Left ventricle myocardium inferior (tissue), 1 donor: ENCODE results near the gene CCND3. TPM values are rescaled to one million over a fixed set of nuclear protein-coding genes. Genes with fewer than 3 reads are reported as not detected.

Source experiments
- DNase-seq: peaks from one replicate; pipeline ENCODE4 v3.0.0-alpha.2; 2020
- H3K27ac ChIP-seq: fragments of 200-600 bp; replicated peaks from 2 replicates; pipeline ENCODE4 v1.8.0; 2021
- H3K27me3 ChIP-seq: fragments of 200-600 bp; 2 replicates; pipeline ENCODE4 v1.8.0; 2021; ENCODE audit warnings: low read depth
- H3K36me3 ChIP-seq: fragments of 200-600 bp; 2 replicates; pipeline ENCODE4 v1.8.0; 2021
- H3K4me1 ChIP-seq: fragments of 200-600 bp; 2 replicates; pipeline ENCODE4 v1.8.0; 2021
- H3K4me3 ChIP-seq: fragments of 200-600 bp; 2 replicates; pipeline ENCODE4 v1.8.0; 2021; ENCODE audit warnings: mild to moderate bottlenecking, moderate library complexity
- H3K9me3 ChIP-seq: fragments of 200-600 bp; replicated peaks from 2 replicates; pipeline ENCODE4 v1.8.0; 2021
- CTCF ChIP-seq: fragments of 200-600 bp; IDR thresholded peaks from 2 replicates; pipeline ENCODE4 v1.8.0; 2021; ENCODE audit warnings: antibody characterized with exemption, mild to moderate bottlenecking, borderline replicate concordance
- intact Hi-C: fragments of 100-400 bp; cut with micrococcal nuclease; formaldehyde crosslinking; loops from one replicate; pipeline ENCODE4 v1.11.0; 2022
- total RNA-seq: library from RNA; stranded (reverse); fragmentation: NEBNext Ultra II Directional; extraction: Animal tissue kit (Norgen Biotek cat#: 25700); gene quantifications from one replicate; pipeline ENCODE4 v1.2.1, GENCODE V29; 2021
- donor health status: DM: no; HTN: yes; CAD: no; lungs with severe emphysema.

The CCND3 gene
- total RNA-seq, 1 donor from 2014 or later = 44.5 TPM

- H3K4me1 ChIP-seq = peaks cover 59% of the 10 kb centered on the region
- H3K9me3 ChIP-seq = no peaks in the 10 kb centered on the region
- H3K27ac ChIP-seq = peak overlapping the region; percentile 97
- no peak for TF ChIP-seq CTCF
- H3K36me3 ChIP-seq = peaks cover 63% of the 10 kb centered on the region
- no peak overlapping the region for H3K4me3 ChIP-seq
- no peaks in the 10 kb centered on the region for H3K27me3 ChIP-seq
- DNase-seq = no peak
- intact Hi-C loops = loop anchor here (5.0 kb wide), 1 partner anchor 107 kb away; no protein-coding TSS in a partner anchor
These were observed 5.9 kb downstream of the CCND3 start for GRCh38 chr6:41935685-41936072.

- DNase-seq = no peak
- no peak for TF ChIP-seq CTCF
- intact Hi-C loops = loop anchor here (5.0 kb wide), 1 partner anchor 107 kb away; no protein-coding TSS in a partner anchor
- peaks cover 54% of the 10 kb centered on the region for H3K4me1 ChIP-seq
- no peak overlapping the region for H3K27ac ChIP-seq
- H3K9me3 ChIP-seq = no peaks in the 10 kb centered on the region
- H3K27me3 ChIP-seq = no peaks in the 10 kb centered on the region
- H3K4me3 ChIP-seq = no peak overlapping the region
- peaks cover 68% of the 10 kb centered on the region for H3K36me3 ChIP-seq
These were observed 6.4 kb downstream of the CCND3 start for GRCh38 chr6:41935193-41935574.

- intact Hi-C loops = loop anchor here (5.0 kb wide), 1 partner anchor 108 kb away; no protein-coding TSS in a partner anchor
- no peak for TF ChIP-seq CTCF
- Histone ChIP-seq H3K36me3 (peaks cover 75% of the 10 kb centered on the region), H3K27me3 (no peaks in the 10 kb centered on the region), H3K27ac (no peak overlapping the region), H3K4me1 (peaks cover 48% of the 10 kb centered on the region), H3K9me3 (no peaks in the 10 kb centered on the region), H3K4me3 (no peak overlapping the region)
- DNase-seq = no peak
These were observed 7.1 kb downstream of the CCND3 start for GRCh38 chr6:41934278-41935192.

GRCh38 chr6:41932378-41932777 is 9.2 kb downstream of the CCND3 start:
- intact Hi-C loops = no loop called here
- Histone ChIP-seq H3K4me3 (no peak overlapping the region), H3K9me3 (no peaks in the 10 kb centered on the region), H3K27ac (no peak overlapping the region), H3K4me1 (peaks cover 26% of the 10 kb centered on the region), H3K36me3 (peaks cover 96% of the 10 kb centered on the region), H3K27me3 (no peaks in the 10 kb centered on the region)
- no peak for TF ChIP-seq CTCF
- DNase-seq = no peak

GRCh38 chr6:41931792-41932191 is 9.8 kb downstream of the CCND3 start:
- intact Hi-C loops = no loop called here
- Histone ChIP-seq H3K36me3 (peaks cover 96% of the 10 kb centered on the region), H3K27ac (no peak overlapping the region), H3K27me3 (no peaks in the 10 kb centered on the region), H3K4me1 (peaks cover 20% of the 10 kb centered on the region), H3K4me3 (no peak overlapping the region), H3K9me3 (no peaks in the 10 kb centered on the region)
- DNase-seq = no peak
- no peak for TF ChIP-seq CTCF
